ENCODE measurements around the gene DUSP19.

DNA sequence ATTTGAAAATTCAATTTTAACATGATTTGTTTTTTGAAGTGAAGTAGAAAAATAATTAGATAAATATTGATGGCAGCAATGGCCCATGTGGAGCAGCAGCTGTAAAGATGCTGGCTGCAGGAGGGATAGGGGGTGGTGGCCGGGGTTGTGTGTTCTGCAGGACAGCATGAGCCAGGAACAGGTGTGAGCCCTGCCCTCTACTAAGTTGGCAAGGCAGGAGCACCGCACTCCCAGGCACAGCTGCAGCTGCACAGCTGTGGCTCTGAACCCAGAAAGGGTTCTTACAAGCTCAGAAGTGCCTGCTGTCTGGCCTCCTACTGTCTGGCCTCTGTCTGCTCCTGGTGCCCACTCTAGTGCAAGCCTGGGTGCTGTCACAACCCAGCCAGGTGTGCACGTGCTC is 10.0 kb upstream of the DUSP19 start:
- TF ChIP-seq REST (IDR thresholded peaks at IDR 0.05; ENCODE audit: low read depth, low read length) (no peak), CTCF (IDR thresholded peaks at IDR 0.05 in 2 of 3, conservative IDR thresholded peaks at IDR 0.05 in 1 of 3; ENCODE audit: control insufficient read depth in 2 of 3, extremely low read depth in 1 of 3, insufficient read depth in 1 of 3, low read depth in 3 of 3, low read length in 3 of 3) (no peak), CBFB (IDR thresholded peaks at IDR 0.05; ENCODE audit: low read depth) (no peak), SREBF2 (IDR thresholded peaks at IDR 0.05; ENCODE audit: low read length) (no peak), POLR2A (IDR thresholded peaks at IDR 0.05; ENCODE audit: low read depth, low read length) (no peak), TBL1XR1 (IDR thresholded peaks at IDR 0.05; ENCODE audit: low read depth, low read length) (no peak), EZH2 (IDR thresholded peaks at IDR 0.05; ENCODE audit: borderline replicate concordance, control insufficient read depth, low read depth, low read length) (no peak), IRF3 (IDR thresholded peaks at IDR 0.05) (no peak)
